Stimulated activated memory B cell treated with anti-CD40 and anti-IgM and Interleukin-4, amounts not matched to agents 10 μg/mL and 1 μg/mL and 100 μg/mL, for 72 hours (primary cell): ENCODE measurements around the gene DPYSL3.

Source experiments
- ATAC-seq: fragments of 150-1000 bp; cut with Tn5 transposase; 2 replicates; pipeline ENCODE4 v1.10.0; 2021
- H3K27ac Mint-ChIP-seq: one replicate; pipeline ENCODE4 v1.8.0; 2022; ENCODE audit warnings: mild to moderate bottlenecking, mixed read lengths
- H3K27me3 Mint-ChIP-seq: one replicate; pipeline ENCODE4 v1.8.0; 2022; ENCODE audit warnings: mixed read lengths
- H3K36me3 Mint-ChIP-seq: one replicate; pipeline ENCODE4 v1.8.0; 2022; ENCODE audit warnings: mixed read lengths
- H3K4me1 Mint-ChIP-seq: one replicate; pipeline ENCODE4 v1.8.0; 2022; ENCODE audit warnings: mixed read lengths
- H3K4me3 Mint-ChIP-seq: one replicate; pipeline ENCODE4 v1.8.0; 2022; ENCODE audit warnings: mild to moderate bottlenecking, moderate library complexity, mixed read lengths
- H3K9me3 Mint-ChIP-seq: one replicate; pipeline ENCODE4 v1.8.0; 2022; ENCODE audit warnings: mixed read lengths

The DPYSL3 gene

GRCh38 chr5:147445090-147445489 is 64.8 kb downstream of the DPYSL3 start:
- Mint-ChIP-seq H3K9me3 (no peaks in the 10 kb centered on the region), H3K27me3 (peaks cover 18% of the 10 kb centered on the region), H3K4me1 (no peaks in the 10 kb centered on the region), H3K36me3 (no peaks in the 10 kb centered on the region), H3K27ac (no peak overlapping the region), H3K4me3 (no peak overlapping the region)
- ATAC-seq = no peak

- Mint-ChIP-seq H3K9me3 (no peaks in the 10 kb centered on the region), H3K27ac (no peak overlapping the region), H3K27me3 (peaks cover 4% of the 10 kb centered on the region), H3K4me1 (no peaks in the 10 kb centered on the region), H3K36me3 (no peaks in the 10 kb centered on the region), H3K4me3 (no peak overlapping the region)
- no peak for ATAC-seq
These were observed 67.6 kb downstream of the DPYSL3 start for GRCh38 chr5:147442224-147442623.

- Mint-ChIP-seq H3K27ac (no peak overlapping the region), H3K4me1 (no peaks in the 10 kb centered on the region), H3K27me3 (no peaks in the 10 kb centered on the region), H3K9me3 (no peaks in the 10 kb centered on the region), H3K4me3 (no peak overlapping the region), H3K36me3 (no peaks in the 10 kb centered on the region)
- ATAC-seq = no peak
These were observed 68.6 kb downstream of the DPYSL3 start for GRCh38 chr5:147441191-147441695.

- no peaks in the 10 kb centered on the region for H3K9me3 Mint-ChIP-seq
- H3K36me3 Mint-ChIP-seq = no peaks in the 10 kb centered on the region
- ATAC-seq = no peak
- no peaks in the 10 kb centered on the region for H3K4me1 Mint-ChIP-seq
- H3K27me3 Mint-ChIP-seq = no peaks in the 10 kb centered on the region
- H3K4me3 Mint-ChIP-seq = no peak overlapping the region
- H3K27ac Mint-ChIP-seq = no peak overlapping the region
These were observed 70.6 kb downstream of the DPYSL3 start for GRCh38 chr5:147439254-147439653.

GRCh38 chr5:147437161-147437596 is 72.7 kb downstream of the DPYSL3 start:
- H3K4me1 Mint-ChIP-seq = no peaks in the 10 kb centered on the region
- H3K27ac Mint-ChIP-seq = no peak overlapping the region
- no peaks in the 10 kb centered on the region for H3K9me3 Mint-ChIP-seq
- H3K36me3 Mint-ChIP-seq = no peaks in the 10 kb centered on the region
- no peak overlapping the region for H3K4me3 Mint-ChIP-seq
- ATAC-seq = no peak
- H3K27me3 Mint-ChIP-seq = no peaks in the 10 kb centered on the region

GRCh38 chr5:147436596-147436995 is 73.3 kb downstream of the DPYSL3 start:
- H3K27ac Mint-ChIP-seq = no peak overlapping the region
- no peaks in the 10 kb centered on the region for H3K36me3 Mint-ChIP-seq
- H3K4me1 Mint-ChIP-seq = no peaks in the 10 kb centered on the region
- no peak for ATAC-seq
- no peaks in the 10 kb centered on the region for H3K27me3 Mint-ChIP-seq
- H3K4me3 Mint-ChIP-seq = no peak overlapping the region
- no peaks in the 10 kb centered on the region for H3K9me3 Mint-ChIP-seq

- H3K4me3 Mint-ChIP-seq = no peak overlapping the region
- H3K9me3 Mint-ChIP-seq = no peaks in the 10 kb centered on the region
These were observed 75.8 kb downstream of the DPYSL3 start for GRCh38 chr5:147434049-147434448.

GRCh38 chr5:147432323-147432722 is 77.5 kb downstream of the DPYSL3 start:
- ATAC-seq = no peak
- Mint-ChIP-seq H3K4me3 (no peak overlapping the region), H3K9me3 (no peaks in the 10 kb centered on the region), H3K4me1 (no peaks in the 10 kb centered on the region), H3K27ac (no peak overlapping the region), H3K27me3 (peaks cover 6% of the 10 kb centered on the region), H3K36me3 (no peaks in the 10 kb centered on the region)

More at GRCh38 chr5:147434049-147434448, 75.8 kb downstream of the DPYSL3 start:
- ATAC-seq = no peak
- Mint-ChIP-seq H3K27me3 (peaks cover 6% of the 10 kb centered on the region), H3K27ac (no peak overlapping the region), H3K4me1 (no peaks in the 10 kb centered on the region), H3K36me3 (no peaks in the 10 kb centered on the region)

- H3K27me3 Mint-ChIP-seq = peaks cover 6% of the 10 kb centered on the region
- no peaks in the 10 kb centered on the region for H3K9me3 Mint-ChIP-seq
- no peaks in the 10 kb centered on the region for H3K4me1 Mint-ChIP-seq
- no peak overlapping the region for H3K27ac Mint-ChIP-seq
- no peak for ATAC-seq
- H3K4me3 Mint-ChIP-seq = no peak overlapping the region
- no peaks in the 10 kb centered on the region for H3K36me3 Mint-ChIP-seq
These were observed 78.3 kb downstream of the DPYSL3 start for GRCh38 chr5:147431586-147431985.

- ATAC-seq = no peak
- Mint-ChIP-seq H3K4me3 (no peak overlapping the region), H3K9me3 (no peaks in the 10 kb centered on the region), H3K27ac (no peak overlapping the region), H3K27me3 (peaks cover 6% of the 10 kb centered on the region), H3K4me1 (no peaks in the 10 kb centered on the region), H3K36me3 (no peaks in the 10 kb centered on the region)
These were observed 79.2 kb downstream of the DPYSL3 start for GRCh38 chr5:147430628-147431027.

GRCh38 chr5:147427521-147428401 is 82.1 kb downstream of the DPYSL3 start:
- ATAC-seq = no peak
- Mint-ChIP-seq H3K4me1 (no peaks in the 10 kb centered on the region), H3K27me3 (peaks cover 6% of the 10 kb centered on the region), H3K9me3 (no peaks in the 10 kb centered on the region), H3K27ac (no peak overlapping the region), H3K36me3 (no peaks in the 10 kb centered on the region), H3K4me3 (no peak overlapping the region)

GRCh38 chr5:147426640-147427327 is 83.1 kb downstream of the DPYSL3 start:
- Mint-ChIP-seq H3K4me1 (no peaks in the 10 kb centered on the region), H3K36me3 (no peaks in the 10 kb centered on the region), H3K27ac (no peak overlapping the region), H3K4me3 (no peak overlapping the region), H3K27me3 (peaks cover 6% of the 10 kb centered on the region), H3K9me3 (no peaks in the 10 kb centered on the region)
- ATAC-seq = no peak

GRCh38 chr5:147418613-147419012 is 91.3 kb downstream of the DPYSL3 start:
- Mint-ChIP-seq H3K4me1 (no peaks in the 10 kb centered on the region), H3K4me3 (no peak overlapping the region), H3K27me3 (no peaks in the 10 kb centered on the region), H3K9me3 (no peaks in the 10 kb centered on the region), H3K36me3 (no peaks in the 10 kb centered on the region), H3K27ac (no peak overlapping the region)
- no peak for ATAC-seq

- no peaks in the 10 kb centered on the region for H3K27me3 Mint-ChIP-seq
- no peaks in the 10 kb centered on the region for H3K9me3 Mint-ChIP-seq
- no peaks in the 10 kb centered on the region for H3K4me1 Mint-ChIP-seq
- no peak overlapping the region for H3K4me3 Mint-ChIP-seq
- no peaks in the 10 kb centered on the region for H3K36me3 Mint-ChIP-seq
- ATAC-seq = no peak
- no peak overlapping the region for H3K27ac Mint-ChIP-seq
These were observed 92.6 kb downstream of the DPYSL3 start for GRCh38 chr5:147417135-147417813.

- Mint-ChIP-seq H3K27me3 (no peaks in the 10 kb centered on the region), H3K36me3 (no peaks in the 10 kb centered on the region), H3K4me3 (no peak overlapping the region), H3K9me3 (no peaks in the 10 kb centered on the region), H3K4me1 (no peaks in the 10 kb centered on the region), H3K27ac (no peak overlapping the region)
- no peak for ATAC-seq
These were observed 94.2 kb downstream of the DPYSL3 start for GRCh38 chr5:147415651-147416050.
